Measurements from ENCODE around the gene EFNA4.

DNA sequence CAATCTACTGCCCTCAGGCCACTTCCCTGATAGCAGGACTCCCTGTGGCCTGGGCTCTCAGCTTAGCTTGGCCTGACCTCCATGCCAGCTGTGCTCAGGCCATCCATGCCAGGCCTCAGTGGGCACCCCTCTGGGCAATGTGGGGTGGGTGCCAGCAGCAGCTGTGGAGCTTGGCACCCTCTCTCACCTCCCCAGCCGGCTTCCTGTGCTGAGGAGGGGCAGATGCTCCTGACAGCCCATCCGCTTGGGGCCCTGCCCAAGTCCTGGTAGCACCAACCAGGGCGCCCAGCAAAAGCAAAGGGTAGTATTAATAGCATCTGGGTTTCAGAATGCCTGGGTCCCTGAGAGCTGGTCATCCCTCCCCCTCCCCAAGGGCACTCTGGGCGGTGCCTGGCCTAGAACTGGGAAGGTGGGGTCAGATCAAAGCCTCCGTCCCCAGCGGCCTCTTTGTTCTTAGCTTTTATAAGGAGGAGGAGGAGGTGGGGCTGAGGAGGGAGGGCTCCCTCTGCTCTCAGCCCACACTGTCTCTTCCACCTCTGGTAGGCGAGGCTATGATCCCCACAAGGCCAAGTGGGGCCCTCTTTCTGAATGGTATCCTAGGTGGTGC is 6.1 kb downstream of the EFNA4 start:
- TF ChIP-seq, protein P1, sequence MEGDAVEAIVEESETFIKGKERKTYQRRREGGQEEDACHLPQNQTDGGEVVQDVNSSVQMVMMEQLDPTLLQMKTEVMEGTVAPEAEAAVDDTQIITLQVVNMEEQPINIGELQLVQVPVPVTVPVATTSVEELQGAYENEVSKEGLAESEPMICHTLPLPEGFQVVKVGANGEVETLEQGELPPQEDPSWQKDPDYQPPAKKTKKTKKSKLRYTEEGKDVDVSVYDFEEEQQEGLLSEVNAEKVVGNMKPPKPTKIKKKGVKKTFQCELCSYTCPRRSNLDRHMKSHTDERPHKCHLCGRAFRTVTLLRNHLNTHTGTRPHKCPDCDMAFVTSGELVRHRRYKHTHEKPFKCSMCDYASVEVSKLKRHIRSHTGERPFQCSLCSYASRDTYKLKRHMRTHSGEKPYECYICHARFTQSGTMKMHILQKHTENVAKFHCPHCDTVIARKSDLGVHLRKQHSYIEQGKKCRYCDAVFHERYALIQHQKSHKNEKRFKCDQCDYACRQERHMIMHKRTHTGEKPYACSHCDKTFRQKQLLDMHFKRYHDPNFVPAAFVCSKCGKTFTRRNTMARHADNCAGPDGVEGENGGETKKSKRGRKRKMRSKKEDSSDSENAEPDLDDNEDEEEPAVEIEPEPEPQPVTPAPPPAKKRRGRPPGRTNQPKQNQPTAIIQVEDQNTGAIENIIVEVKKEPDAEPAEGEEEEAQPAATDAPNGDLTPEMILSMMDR (IDR thresholded peaks at IDR 0.05; ENCODE audit: low read depth, low read length, poor library complexity, severe bottlenecking) = no peak
- no peak for TF ChIP-seq EZH2phosphoT487 (IDR thresholded peaks at IDR 0.05; ENCODE audit: borderline replicate concordance, low read length)
